Hepatocyte (in vitro differentiated cells): Measurements from ENCODE around the gene FOXO1. TPM values are rescaled to one million over a fixed set of nuclear protein-coding genes. Genes with fewer than 3 reads are reported as not detected.

Source experiments
- DNase-seq: peaks from one replicate; pipeline ENCODE4 v3.0.0-alpha.2; 2016; ENCODE audit warnings: low spot score
- H2AFZ ChIP-seq: fragments of 200-600 bp; sonication (generic); 2 replicates; pipeline ENCODE4 v1.6.0; 2016; ENCODE audit warnings: antibody characterized with exemption, mild to moderate bottlenecking
- H3K27ac ChIP-seq: fragments of 200-600 bp; sonication (generic); 2 replicates; pipeline ENCODE4 v1.5.1; 2016; ENCODE audit warnings: mild to moderate bottlenecking
- H3K27me3 ChIP-seq: fragments of 200-600 bp; sonication (generic); 2 replicates; pipeline ENCODE4 v1.6.1; 2016
- H3K36me3 ChIP-seq: fragments of 200-600 bp; sonication (generic); replicated peaks from 2 replicates; pipeline ENCODE4 v1.5.1; 2016; ENCODE audit warnings: low read depth; ENCODE audit not compliant: insufficient read depth
- H3K4me1 ChIP-seq: fragments of 200-600 bp; sonication (generic); 2 replicates; pipeline ENCODE4 v1.5.1; 2016; ENCODE audit warnings: mild to moderate bottlenecking, moderate library complexity; ENCODE audit not compliant: insufficient read depth
- H3K4me2 ChIP-seq: fragments of 200-600 bp; sonication (generic); 2 replicates; pipeline ENCODE4 v1.6.0; 2016
- H3K4me3 ChIP-seq: fragments of 200-600 bp; sonication (generic); 2 replicates; pipeline ENCODE4 v1.5.1; 2016; ENCODE audit warnings: mild to moderate bottlenecking
- H3K79me2 ChIP-seq: fragments of 200-600 bp; sonication (generic); 2 replicates; pipeline ENCODE4 v1.6.0; 2017; ENCODE audit warnings: mild to moderate bottlenecking
- H3K9me2 ChIP-seq: fragments of 200-600 bp; sonication (generic); replicated peaks from 2 replicates; pipeline ENCODE4 v1.6.0; 2017; ENCODE audit warnings: mild to moderate bottlenecking; ENCODE audit not compliant: insufficient read depth
- H3K9me3 ChIP-seq: fragments of 200-600 bp; sonication (generic); 2 replicates; pipeline ENCODE4 v1.5.1; 2016; ENCODE audit warnings: low read depth, mild to moderate bottlenecking
- H4K20me1 ChIP-seq: fragments of 200-600 bp; sonication (generic); 2 replicates; pipeline ENCODE4 v1.6.0; 2016; ENCODE audit warnings: mild to moderate bottlenecking; ENCODE audit not compliant: insufficient read depth, poor library complexity, severe bottlenecking
- CTCF ChIP-seq: fragments of 200-600 bp; sonication (generic); IDR thresholded peaks from 2 replicates; pipeline ENCODE4 v1.5.1; 2016; ENCODE audit warnings: antibody characterized with exemption, mild to moderate bottlenecking; ENCODE audit not compliant: poor library complexity
- EZH2 ChIP-seq: fragments of 200-600 bp; sonication (generic); IDR thresholded peaks from 2 replicates; pipeline ENCODE4 v1.6.1; 2016; ENCODE audit warnings: antibody characterized with exemption, mild to moderate bottlenecking, borderline replicate concordance
- EZH2phosphoT487 ChIP-seq: fragments of 200-600 bp; sonication (generic); IDR thresholded peaks from one replicate; pipeline ENCODE4 v1.6.1; 2018; ENCODE audit warnings: antibody characterized with exemption, mild to moderate bottlenecking, low read depth, moderate library complexity; ENCODE audit not compliant: unreplicated experiment, severe bottlenecking
- WGBS: methylation state at CpG from one replicate; pipeline ENCODE4 v1.1.6; 2016; ENCODE audit warnings: low lambda C conversion rate; ENCODE audit errors: missing lambda C conversion rate; 5-methylcytosine and 5-hydroxymethylcytosine counted together
- polyA plus RNA-seq: library from polyadenylated mRNA; unstranded; fragments of >200 nt; fragmentation: Nextera tagmentation; extraction: Ambion mirVana; gene quantifications from 2 replicates; pipeline ENCODE4 v1.2.1, GENCODE V29; 2016
- total RNA-seq: library from RNA; depleted of rRNA; stranded (reverse); fragments of >200 nt; gene quantifications from 2 replicates; pipeline ENCODE4 v1.2.3, GENCODE V29; 2014

The FOXO1 gene
- total and polyA plus RNA-seq, 2 experiments from 2014 or later = 30.3 to 35.2 TPM

- peaks cover 21% of the 10 kb centered on the region for H4K20me1 ChIP-seq
These were observed 79.4 kb downstream of the FOXO1 start for GRCh38 chr13:40586886-40587565.

GRCh38 chr13:40585911-40586471, 80.5 kb downstream of the FOXO1 start:
- Histone ChIP-seq H3K27ac (peak overlapping the region; percentile 55), H3K27me3 (no peaks in the 10 kb centered on the region), H3K9me2 (no peaks in the 10 kb centered on the region), H3K4me3 (no peak overlapping the region), H3K4me2 (peak overlapping the region; percentile 48), H4K20me1 (peaks cover 18% of the 10 kb centered on the region), H2AFZ (no peak overlapping the region), H3K4me1 (peaks cover 19% of the 10 kb centered on the region), H3K36me3 (no peaks in the 10 kb centered on the region), H3K9me3 (no peaks in the 10 kb centered on the region), H3K79me2 (peaks cover 89% of the 10 kb centered on the region)
- TF ChIP-seq EZH2 (no peak), CTCF (no peak), EZH2phosphoT487 (no peak)
- WGBS = 52% methylated on average over 1 of the region's 1 CpG
- no peak for DNase-seq

More at GRCh38 chr13:40586886-40587565, 79.4 kb downstream of the FOXO1 start:
- no peaks in the 10 kb centered on the region for H3K27me3 ChIP-seq
- TF ChIP-seq EZH2phosphoT487 = no peak
- TF ChIP-seq CTCF = no peak
- no peak for TF ChIP-seq EZH2
- 75% methylated on average over 5 of the region's 5 CpGs for WGBS
- H3K79me2 ChIP-seq = peaks cover 89% of the 10 kb centered on the region
- H3K4me2 ChIP-seq = no peak overlapping the region
- H3K4me1 ChIP-seq = peaks cover 19% of the 10 kb centered on the region
- no peaks in the 10 kb centered on the region for H3K9me2 ChIP-seq
- H3K4me3 ChIP-seq = no peak overlapping the region
- no peak overlapping the region for H3K27ac ChIP-seq
- no peak for DNase-seq
- no peak overlapping the region for H2AFZ ChIP-seq
- H3K36me3 ChIP-seq = no peaks in the 10 kb centered on the region
- H3K9me3 ChIP-seq = no peaks in the 10 kb centered on the region

- H3K4me3 ChIP-seq = no peak overlapping the region
- no peak for DNase-seq
- no peaks in the 10 kb centered on the region for H3K9me3 ChIP-seq
- H3K4me1 ChIP-seq = peaks cover 19% of the 10 kb centered on the region
- TF ChIP-seq EZH2phosphoT487 (no peak), CTCF (no peak), EZH2 (no peak)
- peaks cover 21% of the 10 kb centered on the region for H4K20me1 ChIP-seq
- H2AFZ ChIP-seq = no peak overlapping the region
- H3K4me2 ChIP-seq = no peak overlapping the region
- H3K9me2 ChIP-seq = no peaks in the 10 kb centered on the region
- H3K27me3 ChIP-seq = no peaks in the 10 kb centered on the region
- no peaks in the 10 kb centered on the region for H3K36me3 ChIP-seq
- peaks cover 91% of the 10 kb centered on the region for H3K79me2 ChIP-seq
- H3K27ac ChIP-seq = no peak overlapping the region
These were observed 82.7 kb downstream of the FOXO1 start for GRCh38 chr13:40583738-40584137.
